Limb (tissue), 2 donors: ENCODE results near the gene DLG2.

Experiments
- DNase-seq, 2 donors: peaks; one replicate each; pipeline ENCODE4 v3.0.0-alpha.2; 2016; ENCODE audit errors: extremely low spot score in 2 of 2

Gene DLG2

GRCh38 chr11:83693306-83693992, 1933.7 kb downstream of the DLG2 start:
- no peak for DNase-seq

GRCh38 chr11:83692675-83693074, 1934.5 kb downstream of the DLG2 start:
- DNase-seq: peak in 1 of 2 donors; percentile 37

GRCh38 chr11:83691451-83691950, 1935.6 kb downstream of the DLG2 start:
- DNase-seq: peak; percentile 46 to 61

- DNase-seq: no peak
Measured at GRCh38 chr11:83689144-83689780, 1937.9 kb downstream of the DLG2 start.

GRCh38 chr11:83687787-83688186, 1939.4 kb downstream of the DLG2 start:
- no peak for DNase-seq

GRCh38 chr11:83685730-83686129, 1941.4 kb downstream of the DLG2 start:
- DNase-seq: no peak

- DNase-seq: no peak
Measured at GRCh38 chr11:83684071-83684470, 1943.1 kb downstream of the DLG2 start.

- DNase-seq: no peak
Measured at GRCh38 chr11:83682611-83682973, 1944.6 kb downstream of the DLG2 start.

GRCh38 chr11:83681906-83682610, 1945.1 kb downstream of the DLG2 start:
- no peak for DNase-seq

- peak; percentile 36 to 38 for DNase-seq
Measured at GRCh38 chr11:83681031-83681781, 1945.9 kb downstream of the DLG2 start.

GRCh38 chr11:83680321-83680720, 1946.8 kb downstream of the DLG2 start:
- peak; percentile 31 to 50 for DNase-seq

- DNase-seq: peak in 1 of 2 donors; percentile 30
Measured at GRCh38 chr11:83678831-83679584, 1948.1 kb downstream of the DLG2 start.

GRCh38 chr11:83677730-83678129, 1949.4 kb downstream of the DLG2 start:
- no peak for DNase-seq

- no peak for DNase-seq
Measured at GRCh38 chr11:83676056-83676601, 1951.0 kb downstream of the DLG2 start.

GRCh38 chr11:83674102-83674896, 1952.8 kb downstream of the DLG2 start:
- no peak for DNase-seq

GRCh38 chr11:83671289-83671688, 1955.9 kb downstream of the DLG2 start:
- no peak for DNase-seq

GRCh38 chr11:83666149-83666548, 1961.0 kb downstream of the DLG2 start:
- no peak for DNase-seq

- no peak for DNase-seq
Measured at GRCh38 chr11:83663988-83664387, 1963.2 kb downstream of the DLG2 start.

GRCh38 chr11:83663446-83663845, 1963.7 kb downstream of the DLG2 start:
- no peak for DNase-seq

- no peak for DNase-seq
Measured at GRCh38 chr11:83662494-83662893, 1964.7 kb downstream of the DLG2 start.
